HL-60/S4 treated with retinoic acid at 250 ng/mL for 4 days and 3 days (cell line): ENCODE results near the gene ZNF532.
"Not testable (repeated sequence)": the region's sequence is repeated elsewhere in the genome, so short reads cannot be mapped to it uniquely, and the experiment has no call there.

Source experiments
- in situ Hi-C: fragments of 300-500 bp; cut with MboI; formaldehyde crosslinking; loops from 2 replicates; pipeline ENCODE4 v1.7.0; 2022; ENCODE audit warnings: low sequenced_read_pairs

ZNF532 gene, protein sequence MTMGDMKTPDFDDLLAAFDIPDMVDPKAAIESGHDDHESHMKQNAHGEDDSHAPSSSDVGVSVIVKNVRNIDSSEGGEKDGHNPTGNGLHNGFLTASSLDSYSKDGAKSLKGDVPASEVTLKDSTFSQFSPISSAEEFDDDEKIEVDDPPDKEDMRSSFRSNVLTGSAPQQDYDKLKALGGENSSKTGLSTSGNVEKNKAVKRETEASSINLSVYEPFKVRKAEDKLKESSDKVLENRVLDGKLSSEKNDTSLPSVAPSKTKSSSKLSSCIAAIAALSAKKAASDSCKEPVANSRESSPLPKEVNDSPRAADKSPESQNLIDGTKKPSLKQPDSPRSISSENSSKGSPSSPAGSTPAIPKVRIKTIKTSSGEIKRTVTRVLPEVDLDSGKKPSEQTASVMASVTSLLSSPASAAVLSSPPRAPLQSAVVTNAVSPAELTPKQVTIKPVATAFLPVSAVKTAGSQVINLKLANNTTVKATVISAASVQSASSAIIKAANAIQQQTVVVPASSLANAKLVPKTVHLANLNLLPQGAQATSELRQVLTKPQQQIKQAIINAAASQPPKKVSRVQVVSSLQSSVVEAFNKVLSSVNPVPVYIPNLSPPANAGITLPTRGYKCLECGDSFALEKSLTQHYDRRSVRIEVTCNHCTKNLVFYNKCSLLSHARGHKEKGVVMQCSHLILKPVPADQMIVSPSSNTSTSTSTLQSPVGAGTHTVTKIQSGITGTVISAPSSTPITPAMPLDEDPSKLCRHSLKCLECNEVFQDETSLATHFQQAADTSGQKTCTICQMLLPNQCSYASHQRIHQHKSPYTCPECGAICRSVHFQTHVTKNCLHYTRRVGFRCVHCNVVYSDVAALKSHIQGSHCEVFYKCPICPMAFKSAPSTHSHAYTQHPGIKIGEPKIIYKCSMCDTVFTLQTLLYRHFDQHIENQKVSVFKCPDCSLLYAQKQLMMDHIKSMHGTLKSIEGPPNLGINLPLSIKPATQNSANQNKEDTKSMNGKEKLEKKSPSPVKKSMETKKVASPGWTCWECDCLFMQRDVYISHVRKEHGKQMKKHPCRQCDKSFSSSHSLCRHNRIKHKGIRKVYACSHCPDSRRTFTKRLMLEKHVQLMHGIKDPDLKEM (N-terminal part only)

GRCh38 chr18:58864146-58865032 lies at the start of gene ZNF532:
Gene ZNF532 (plus strand): TSS chr18:58864877. CDS start in a region left out here.
- in situ Hi-C loops, result no loop called here

DNA sequence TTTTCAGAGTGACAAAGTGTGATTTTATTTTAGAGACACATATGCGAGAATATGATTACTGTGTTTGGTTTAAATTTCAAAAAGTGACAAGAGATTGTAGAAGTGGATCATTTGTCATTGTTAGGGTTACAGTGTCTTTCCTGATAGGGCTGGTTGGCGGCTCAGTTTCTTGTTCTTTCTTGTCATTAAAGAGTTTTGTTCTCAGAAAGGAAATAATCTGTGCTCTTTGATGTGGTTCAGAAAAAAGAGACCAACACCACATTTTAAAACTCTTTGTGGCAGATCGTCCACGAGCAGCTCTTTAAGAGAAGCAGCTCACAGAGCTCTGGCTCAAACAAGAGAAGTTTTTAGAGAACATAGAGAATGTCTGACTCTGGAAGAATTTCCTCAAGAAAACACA lies 45.6 kb upstream of the ZNF532 start:
- in situ Hi-C loops, result no loop called here

GRCh38 chr18:58820251-58820650 lies 44.4 kb upstream of the ZNF532 start:
- in situ Hi-C loops, result no loop called here

DNA sequence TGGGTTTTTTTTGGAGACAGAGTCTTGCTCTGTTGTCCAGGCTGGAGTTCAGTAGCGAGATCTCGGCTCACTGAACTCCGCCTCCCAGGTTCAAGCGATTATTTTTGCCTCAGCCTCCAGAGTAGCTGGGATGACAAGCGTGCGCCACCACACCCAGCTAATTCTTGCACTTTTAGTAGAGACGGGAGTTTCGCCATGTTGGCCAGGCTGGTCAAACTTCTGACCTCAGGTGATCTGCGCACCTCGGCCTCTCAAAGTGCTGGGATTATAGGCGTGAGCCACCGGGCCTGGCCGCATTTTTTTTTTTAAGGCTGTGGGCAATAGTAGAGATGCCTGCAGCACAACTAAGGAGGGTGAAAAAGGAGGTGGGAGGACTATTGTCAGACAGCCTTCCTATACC lies 41.7 kb upstream of the ZNF532 start:
- in situ Hi-C loops, result no loop called here

DNA sequence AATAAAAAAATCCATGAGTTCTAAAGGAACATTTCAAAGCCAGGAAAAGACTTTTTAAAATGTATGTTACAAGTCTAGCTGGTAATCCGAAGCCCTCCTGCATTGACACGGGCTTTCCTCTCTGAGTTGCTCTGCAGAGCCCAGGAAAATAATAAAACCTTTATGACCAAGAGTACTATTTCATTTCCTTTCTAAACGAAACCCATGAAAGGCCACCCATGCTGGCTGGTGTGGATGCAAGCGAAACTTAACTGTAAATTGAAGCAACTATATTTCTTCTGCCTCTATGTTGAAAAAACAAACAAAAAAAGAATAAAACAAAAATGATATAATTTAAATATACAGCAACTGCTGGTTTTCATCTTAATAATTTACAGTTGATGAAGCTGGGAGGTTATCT lies 41.3 kb upstream of the ZNF532 start:
- in situ Hi-C loops, result no loop called here

GRCh38 chr18:58826926-58827325 lies 37.8 kb upstream of the ZNF532 start:
- in situ Hi-C loops, result not testable (repeated sequence)

DNA sequence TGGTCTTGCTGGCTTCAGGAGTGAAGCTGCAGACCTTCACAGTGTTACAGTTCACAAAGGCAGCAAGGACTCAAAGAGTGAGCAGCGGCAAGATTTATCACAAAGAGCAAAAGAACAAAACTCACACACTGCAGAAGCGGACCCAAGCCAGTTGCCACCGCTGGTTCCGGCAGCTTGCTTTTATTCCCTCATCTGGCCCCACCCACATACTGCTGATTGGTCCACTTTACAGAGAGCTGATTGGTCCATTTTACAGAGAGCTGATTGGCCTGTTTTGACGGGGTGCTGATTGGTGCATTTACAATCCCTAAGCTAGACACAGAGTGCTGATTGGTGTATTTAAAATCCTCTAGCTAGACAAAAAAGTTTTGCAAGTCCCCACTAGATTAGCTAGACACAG lies 37.2 kb upstream of the ZNF532 start:
- in situ Hi-C loops, result no loop called here

DNA sequence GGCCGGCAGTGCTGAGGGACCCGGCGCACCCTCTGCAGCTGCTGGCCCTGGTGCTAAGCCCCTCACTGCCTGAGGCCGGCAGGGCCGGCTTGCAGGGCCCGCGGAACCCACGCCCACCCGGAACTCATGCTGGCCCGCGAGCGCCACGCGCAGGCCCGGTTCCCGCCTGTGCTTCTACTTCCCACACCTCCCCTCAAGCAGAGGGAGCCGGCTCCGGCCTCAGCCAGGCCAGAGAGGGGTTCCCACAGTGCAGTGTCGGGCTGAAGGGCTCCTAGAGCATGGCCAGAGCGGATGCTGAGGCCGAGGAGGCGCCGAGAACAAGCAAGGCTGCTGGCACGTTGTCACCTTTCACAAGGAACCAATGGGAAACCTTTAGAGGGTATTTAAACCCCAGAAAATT lies 36.8 kb upstream of the ZNF532 start:
- in situ Hi-C loops, result no loop called here

- in situ Hi-C loops, result no loop called here
Observed at GRCh38 chr18:58828399-58829121, 36.1 kb upstream of the ZNF532 start.

GRCh38 chr18:58829263-58829662 lies 35.4 kb upstream of the ZNF532 start:
- in situ Hi-C loops, result no loop called here

GRCh38 chr18:58829886-58830285 lies 34.8 kb upstream of the ZNF532 start:
- in situ Hi-C loops, result not testable (repeated sequence)

DNA sequence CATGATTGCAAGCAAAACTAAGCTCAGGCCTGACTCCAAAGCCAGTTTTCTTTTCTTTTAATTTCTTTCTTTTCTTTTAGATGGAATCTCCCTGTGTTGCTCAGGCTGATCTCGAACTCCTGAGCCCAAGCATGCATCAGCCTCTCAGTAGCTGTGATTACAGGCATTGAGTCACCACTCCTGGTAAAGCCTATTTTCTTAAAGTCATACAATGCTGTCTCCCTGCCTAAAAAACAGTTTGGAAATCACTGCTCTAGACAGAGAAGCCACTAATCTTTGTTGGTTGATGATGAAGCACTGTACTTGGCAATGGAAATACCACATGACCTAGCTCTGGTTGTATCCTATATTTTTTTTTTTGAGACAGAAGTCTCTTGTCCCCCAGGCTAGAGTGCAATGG lies 33.1 kb upstream of the ZNF532 start:
- in situ Hi-C loops, result no loop called here

DNA sequence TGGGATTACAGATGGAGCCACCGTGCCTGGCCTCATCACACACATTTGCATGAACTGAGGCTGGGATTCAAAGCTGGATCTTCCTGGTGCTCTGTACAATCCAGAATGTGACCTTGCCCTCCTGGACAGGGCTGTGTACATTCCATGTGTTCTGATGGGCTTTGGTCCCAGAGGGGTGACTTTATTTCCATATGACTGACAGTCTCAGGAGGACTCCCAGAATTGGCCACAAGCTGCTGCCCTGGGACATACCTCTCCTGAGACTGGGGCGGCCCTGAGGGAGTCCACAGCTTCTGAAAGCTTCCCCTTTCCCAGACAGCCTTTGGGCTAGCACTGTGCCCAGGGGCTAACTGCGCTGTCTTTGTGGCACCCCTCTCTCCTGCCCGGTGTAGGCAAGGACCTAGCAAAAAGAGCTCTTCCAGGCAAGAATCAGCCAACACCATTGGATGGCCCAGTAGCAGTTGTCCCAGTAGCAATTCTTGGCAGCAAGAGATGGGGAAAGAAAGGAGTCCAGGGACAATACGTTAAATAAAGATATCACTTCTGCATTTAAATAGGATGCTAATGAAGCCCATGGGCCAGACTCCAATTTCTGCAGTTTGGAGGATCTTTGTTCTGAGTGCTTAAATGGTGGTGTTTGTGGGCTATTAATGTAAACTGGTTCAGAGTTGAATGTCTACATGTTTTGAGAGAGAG lies 26.4 kb upstream of the ZNF532 start:
- in situ Hi-C loops, result no loop called here

DNA sequence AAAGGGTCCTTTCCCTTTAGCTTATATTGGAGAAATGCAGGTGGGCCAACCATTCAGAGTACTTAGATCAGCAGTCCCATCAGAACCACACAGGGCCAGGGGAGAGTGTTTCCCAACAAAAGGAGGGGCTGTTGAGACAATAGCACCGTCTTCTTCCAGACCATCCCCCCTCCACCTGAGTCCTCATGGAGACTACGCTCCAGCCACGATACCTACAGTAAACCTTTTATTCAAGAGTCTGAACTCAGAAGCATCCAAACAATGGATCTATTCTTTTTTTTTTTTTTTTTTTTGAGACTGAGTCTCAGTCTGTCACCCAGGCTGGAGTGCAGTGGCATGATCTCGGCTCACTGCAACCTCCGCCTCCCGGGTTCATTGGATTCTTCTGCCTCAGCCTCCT lies 25.7 kb upstream of the ZNF532 start:
- in situ Hi-C loops, result no loop called here

DNA sequence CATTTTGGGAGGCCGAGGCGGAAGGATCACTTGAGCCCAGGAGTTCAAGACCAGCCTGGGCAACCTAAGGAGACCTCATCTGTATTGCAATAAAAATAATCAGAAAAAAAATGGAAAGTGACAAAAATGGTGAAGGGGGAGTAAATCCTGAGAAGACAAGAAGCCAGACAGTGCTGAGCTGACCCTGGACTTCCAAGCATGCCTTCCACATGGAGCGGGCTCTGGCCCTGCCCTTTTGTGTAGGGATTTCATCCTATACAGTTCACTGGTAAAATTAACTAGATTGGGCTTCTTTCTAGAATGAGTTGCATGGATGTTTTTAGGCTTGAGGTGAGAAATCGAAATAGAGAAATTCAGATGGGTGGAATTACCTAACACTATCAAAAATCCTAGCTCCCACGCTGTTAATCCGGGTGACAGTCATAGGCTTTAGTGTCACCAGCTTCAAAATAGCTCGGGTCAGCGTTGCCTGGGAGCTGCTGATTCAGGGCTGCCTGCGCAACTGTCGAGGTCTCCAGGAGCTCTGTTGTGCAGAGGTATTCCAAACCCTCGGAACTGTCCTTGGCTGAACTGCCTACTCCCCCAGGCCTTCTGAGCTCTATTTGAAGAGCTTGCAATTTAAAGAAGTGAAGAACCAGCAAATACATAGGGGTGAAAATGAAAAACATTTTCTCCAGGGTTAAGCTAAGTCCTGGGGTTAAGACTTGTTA lies 21.5 kb upstream of the ZNF532 start:
- in situ Hi-C loops, result no loop called here

GRCh38 chr18:58843688-58844035 lies 21.0 kb upstream of the ZNF532 start:
- in situ Hi-C loops, result no loop called here

GRCh38 chr18:58844871-58845270 lies 19.8 kb upstream of the ZNF532 start:
- in situ Hi-C loops, result no loop called here

DNA sequence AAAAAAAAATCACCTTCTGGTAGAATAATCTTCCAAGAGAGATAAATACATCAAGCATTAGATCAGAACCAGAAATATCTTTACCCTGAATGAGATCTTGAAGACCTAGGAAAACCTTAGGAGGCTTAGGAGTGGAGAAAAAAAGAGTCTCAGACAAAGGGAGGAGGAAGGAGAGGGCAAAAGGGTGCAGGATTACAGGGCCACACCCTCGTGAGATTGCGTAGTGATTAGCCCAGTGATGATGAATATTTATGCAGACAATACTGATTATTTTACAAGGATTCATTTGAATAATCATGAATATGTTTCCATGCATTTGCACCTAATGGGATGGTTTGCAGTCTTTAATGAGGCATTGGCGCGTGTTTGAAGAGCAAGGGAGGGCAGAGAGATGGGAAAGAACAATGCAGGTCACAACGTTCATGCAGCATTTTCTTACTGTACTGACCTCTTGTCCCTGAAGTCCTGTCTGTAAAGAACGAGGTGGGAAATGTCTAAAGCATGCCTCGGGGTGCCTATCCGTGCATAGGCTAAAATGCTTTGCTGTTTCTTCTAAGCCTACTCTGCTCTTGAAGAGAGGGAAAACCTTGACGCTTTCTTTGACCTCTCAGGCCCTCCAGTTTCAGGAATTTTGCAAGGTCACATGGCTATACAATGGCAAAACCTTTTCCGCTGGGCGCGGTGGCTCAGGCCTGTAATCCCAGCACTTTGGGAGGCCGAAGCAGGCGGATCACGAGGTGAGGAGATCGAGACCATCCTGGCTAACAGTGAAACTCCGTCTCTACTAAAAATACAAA lies 18.6 kb upstream of the ZNF532 start:
- in situ Hi-C loops, result no loop called here
